HG02623 (cell line): Measurements from ENCODE around the gene C1QTNF8.

Experiments
- ATAC-seq: cut with Tn5 transposase; IDR thresholded peaks from one replicate; pipeline ENCODE4 v1.9.1; 2021; ENCODE audit warnings: moderate library complexity; ENCODE audit not compliant: unreplicated experiment

The C1QTNF8 gene, protein sequence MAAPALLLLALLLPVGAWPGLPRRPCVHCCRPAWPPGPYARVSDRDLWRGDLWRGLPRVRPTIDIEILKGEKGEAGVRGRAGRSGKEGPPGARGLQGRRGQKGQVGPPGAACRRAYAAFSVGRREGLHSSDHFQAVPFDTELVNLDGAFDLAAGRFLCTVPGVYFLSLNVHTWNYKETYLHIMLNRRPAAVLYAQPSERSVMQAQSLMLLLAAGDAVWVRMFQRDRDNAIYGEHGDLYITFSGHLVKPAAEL

GRCh38 chr16:1096169-1097082, at the start of gene C1QTNF8:
TSS of gene C1QTNF8 (minus strand) at chr16:1096244. CDS start at chr16:1094922, 1,322 bp downstream.
- ATAC-seq, result no peak

GRCh38 chr16:1145383-1146100, 49.5 kb upstream of the C1QTNF8 start:
- ATAC-seq, result no peak

DNA sequence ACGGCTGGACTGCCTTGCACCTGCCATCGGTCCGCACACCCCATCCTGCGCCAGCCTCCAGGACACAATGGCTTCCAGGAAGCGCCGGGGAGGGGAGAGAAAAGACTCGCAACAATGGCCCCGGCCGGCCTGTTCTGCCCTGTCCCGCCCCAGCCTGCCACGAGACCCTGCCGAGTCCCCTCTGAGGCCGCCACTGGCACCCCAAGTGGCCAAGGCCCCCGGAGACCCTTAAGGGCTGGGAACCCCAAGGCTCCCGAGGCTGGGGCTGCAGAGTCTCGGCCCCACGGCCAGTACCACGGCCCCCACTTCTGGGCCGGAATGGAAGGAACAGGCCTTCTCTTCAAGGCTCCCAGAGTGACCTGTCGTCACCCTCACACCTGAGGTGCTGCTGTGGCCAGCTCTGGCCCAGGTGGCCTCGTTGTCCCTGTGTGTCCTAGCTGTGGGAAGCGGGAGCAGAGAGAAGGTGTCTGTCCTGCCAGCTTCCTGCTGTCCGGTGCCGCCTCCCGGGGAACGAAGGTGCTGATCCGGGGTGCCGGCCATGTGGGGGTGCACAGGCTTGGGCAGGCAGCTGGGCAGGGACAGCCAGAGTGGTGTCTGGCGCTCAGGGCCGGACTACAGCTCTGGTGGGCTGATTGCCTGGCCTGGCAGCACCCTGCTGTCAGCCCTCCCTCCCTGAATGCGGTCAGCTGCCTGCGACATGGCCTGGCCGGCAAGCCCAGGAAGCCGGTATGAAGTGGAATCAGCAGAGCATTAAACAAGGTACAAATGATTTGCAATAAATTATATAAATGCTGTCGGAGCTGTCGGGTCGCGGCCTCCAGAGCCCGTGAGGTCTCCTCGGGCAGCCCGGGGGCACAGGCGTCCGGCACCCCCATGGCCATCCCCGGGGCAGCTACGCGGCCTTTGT, 48.7 kb upstream of the C1QTNF8 start:
- no peak for ATAC-seq

GRCh38 chr16:1143761-1144450, 47.9 kb upstream of the C1QTNF8 start:
- ATAC-seq, result no peak

- ATAC-seq, result no peak
Observed at GRCh38 chr16:1142911-1143310, 46.9 kb upstream of the C1QTNF8 start.

DNA sequence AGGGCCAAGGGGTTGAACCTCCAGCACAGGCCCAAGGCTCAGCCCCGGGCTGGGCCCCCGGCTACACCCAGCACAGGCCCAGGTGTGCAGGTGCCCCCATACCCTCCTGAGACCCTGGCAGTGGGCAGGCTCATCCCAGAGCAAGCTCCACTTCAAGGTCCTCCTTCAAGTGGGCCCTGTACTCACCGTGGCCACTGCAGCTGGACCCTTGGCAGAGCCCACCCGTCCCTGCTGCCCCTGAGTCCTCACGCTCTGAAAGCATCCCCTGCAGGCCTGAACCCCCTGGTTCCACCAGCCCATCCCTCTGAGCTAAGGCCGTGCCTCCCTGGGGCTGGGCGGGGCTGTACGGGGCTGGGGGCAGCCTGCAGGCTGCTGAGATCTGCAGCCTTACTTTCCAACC, 45.7 kb upstream of the C1QTNF8 start:
- no peak for ATAC-seq

DNA sequence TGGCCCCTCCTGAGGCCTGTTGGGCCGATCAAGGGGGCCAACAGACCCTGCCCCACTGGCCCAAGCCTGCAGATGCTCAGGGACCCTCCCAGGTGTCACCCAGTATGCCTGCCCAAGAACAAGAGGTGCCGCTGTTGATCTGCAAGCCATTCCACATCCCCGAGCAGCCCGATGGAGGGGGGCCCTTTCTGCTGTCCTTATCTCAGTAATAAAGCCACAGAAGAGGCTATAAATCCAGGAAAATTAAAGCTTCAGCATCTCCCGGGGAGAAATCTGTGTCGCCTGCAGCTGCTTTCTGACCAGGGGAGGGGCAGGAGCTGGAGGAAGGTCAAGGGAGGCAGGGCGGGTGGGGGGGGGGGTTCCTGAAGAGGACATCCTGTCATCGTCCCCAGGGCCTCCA, 45.1 kb upstream of the C1QTNF8 start:
- ATAC-seq, result no peak

DNA sequence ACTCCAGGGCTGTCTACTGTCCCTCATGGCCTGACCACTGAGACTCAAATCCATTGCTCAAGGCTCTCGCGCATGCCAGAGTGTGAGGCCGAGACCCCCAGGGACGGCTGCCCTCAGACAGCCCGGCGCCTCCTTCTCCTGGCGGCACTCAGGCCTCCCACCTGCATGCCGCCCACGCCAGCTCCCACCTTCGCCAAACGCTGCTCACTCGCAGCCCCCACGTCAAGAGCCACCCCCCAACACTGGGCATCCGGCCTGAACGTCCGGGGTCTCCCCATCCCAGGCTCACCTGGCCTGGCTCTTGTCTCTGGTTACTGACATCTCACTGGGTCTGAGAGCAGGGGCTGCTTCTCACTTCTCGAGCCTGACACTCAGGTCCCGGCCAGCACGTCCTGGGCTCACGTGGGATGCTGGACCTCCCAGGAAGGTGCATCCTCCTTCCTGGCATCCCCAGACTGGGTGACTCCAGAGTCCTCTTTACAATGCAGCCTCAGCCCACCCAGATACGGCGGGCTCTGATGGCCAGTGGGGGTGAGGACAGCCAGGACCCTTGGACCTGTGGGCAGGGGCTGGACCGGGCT, 44.6 kb upstream of the C1QTNF8 start:
- no peak for ATAC-seq

GRCh38 chr16:1137604-1138003, 41.6 kb upstream of the C1QTNF8 start:
- no peak for ATAC-seq

GRCh38 chr16:1135459-1135825, 39.4 kb upstream of the C1QTNF8 start:
- no peak for ATAC-seq

GRCh38 chr16:1134776-1135458, 38.9 kb upstream of the C1QTNF8 start:
- ATAC-seq, result no peak

- no peak for ATAC-seq
Observed at GRCh38 chr16:1133810-1134520, 37.9 kb upstream of the C1QTNF8 start.

DNA sequence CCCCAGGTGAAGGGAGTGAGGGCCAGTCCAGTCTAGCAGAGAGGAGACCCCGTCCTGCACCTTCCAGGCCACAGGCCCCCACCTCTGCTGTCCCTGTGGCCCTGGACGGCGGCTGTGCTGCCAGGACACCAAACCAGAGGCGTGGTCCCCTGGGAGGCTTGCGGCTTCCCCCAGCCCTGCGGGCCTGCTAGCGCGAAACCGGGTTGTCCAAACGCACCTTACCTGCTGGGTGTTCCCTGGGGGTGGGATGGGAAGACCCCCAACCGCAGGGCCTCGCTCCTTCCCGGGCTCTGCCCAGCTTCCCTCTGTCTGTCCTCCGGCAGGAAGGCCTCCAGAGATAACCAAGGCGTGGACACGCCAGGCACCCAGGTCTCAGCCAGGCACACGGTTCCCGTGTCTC, 37.2 kb upstream of the C1QTNF8 start:
- ATAC-seq, result no peak

GRCh38 chr16:1132431-1132830, 36.4 kb upstream of the C1QTNF8 start:
- ATAC-seq, result no peak

DNA sequence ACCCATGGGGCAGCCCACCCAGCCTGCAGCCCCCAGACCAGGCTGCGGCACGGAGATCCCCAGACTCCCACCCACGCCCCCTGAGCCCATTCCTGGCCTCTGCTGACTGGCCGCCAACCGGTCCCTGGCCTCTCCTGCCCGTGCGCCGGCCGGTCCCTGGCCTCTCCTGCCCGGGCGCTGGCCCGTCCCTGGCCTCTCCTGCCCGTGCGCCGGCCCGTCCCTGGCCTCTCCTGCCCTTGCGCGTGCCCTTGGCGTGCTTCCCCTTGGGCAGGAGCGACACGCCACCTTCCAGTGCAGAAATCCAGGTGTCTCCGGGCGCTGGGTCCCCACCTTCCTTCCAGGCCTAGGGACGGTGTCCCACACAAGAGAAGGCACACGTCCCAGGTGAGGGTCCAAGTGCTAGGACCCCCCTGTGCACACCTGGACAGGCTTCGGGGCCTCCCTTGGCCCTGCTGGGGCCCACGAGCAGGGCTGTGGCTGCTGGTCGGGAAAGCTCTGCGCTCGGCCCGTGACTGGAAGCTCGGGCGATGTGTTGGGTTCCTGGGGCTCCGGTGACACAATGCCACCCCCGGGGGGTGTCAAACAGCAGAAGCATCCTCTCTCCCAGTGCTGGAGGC, 35.4 kb upstream of the C1QTNF8 start:
- no peak for ATAC-seq

GRCh38 chr16:1130382-1130781, 34.3 kb upstream of the C1QTNF8 start:
- no peak for ATAC-seq

DNA sequence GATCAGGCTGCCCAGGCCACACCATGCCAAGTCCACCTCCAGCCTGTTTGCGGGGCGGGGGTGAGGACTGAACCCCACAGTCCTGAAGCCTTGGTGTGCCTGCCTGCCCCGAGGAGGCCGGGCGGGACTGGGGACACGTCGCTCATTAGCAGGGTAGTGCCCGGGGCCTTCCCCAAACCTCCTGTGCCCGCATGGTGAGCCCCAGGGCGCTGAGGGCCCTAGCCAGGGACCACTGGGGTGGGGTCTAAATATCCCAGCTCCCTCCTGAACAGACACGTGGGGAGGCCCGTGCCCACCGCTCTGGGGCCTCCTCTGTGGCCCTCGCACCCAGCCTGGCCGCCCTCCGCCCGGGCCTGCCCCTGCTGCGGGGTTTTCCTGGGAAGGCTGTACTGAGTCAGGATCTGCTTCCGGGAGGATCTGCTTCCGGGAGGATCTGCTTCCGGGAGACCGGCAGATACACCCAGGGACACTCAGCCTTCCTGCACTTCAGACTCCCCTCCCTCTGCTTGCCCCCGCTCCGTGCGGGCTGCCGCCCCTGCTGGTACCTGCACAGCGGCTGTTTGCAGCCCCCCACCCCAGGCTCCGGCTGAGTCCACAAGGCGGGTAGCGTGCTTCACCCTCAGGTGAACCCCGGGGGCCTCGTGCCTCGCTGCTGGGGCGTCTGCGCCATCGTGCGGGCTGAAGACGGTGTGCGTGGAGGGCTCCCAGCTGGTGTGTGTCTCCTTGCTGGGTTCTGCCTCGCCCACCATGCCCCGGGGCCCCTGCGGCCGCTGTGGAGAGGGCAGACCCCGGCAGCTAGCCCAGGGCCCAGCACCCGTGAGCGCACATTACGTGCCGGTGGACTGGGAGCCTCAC, 33.3 kb upstream of the C1QTNF8 start:
- ATAC-seq, result no peak
